Central memory CD8-positive, alpha-beta T cell (primary cell): ENCODE measurements around the gene METTL1.

Experiments
- ATAC-seq: fragments of 150-1000 bp; cut with Tn5 transposase; replicated peaks from 2 replicates; pipeline ENCODE4 v1.10.0; 2022; ENCODE audit warnings: mild to moderate bottlenecking, moderate FRiP score, moderate number of reproducible peaks; ENCODE audit not compliant: poor library complexity, severe bottlenecking; ENCODE audit errors: extremely low read depth
- DNase-seq, 2 donors: peaks; one replicate each; pipeline ENCODE4 v3.0.0; 2021; ENCODE audit warnings: low spot score in 2 of 2
- H3K27ac Mint-ChIP-seq: one replicate; pipeline ENCODE4 v1.8.0; 2022; ENCODE audit warnings: low read depth, mild to moderate bottlenecking, moderate library complexity, mixed read lengths
- H3K27me3 Mint-ChIP-seq: one replicate; pipeline ENCODE4 v1.8.0; 2022; ENCODE audit warnings: mixed read lengths
- H3K36me3 Mint-ChIP-seq: one replicate; pipeline ENCODE4 v1.8.0; 2022; ENCODE audit warnings: mild to moderate bottlenecking, moderate library complexity, mixed read lengths; ENCODE audit not compliant: insufficient read depth
- H3K4me1 Mint-ChIP-seq: one replicate; pipeline ENCODE4 v1.8.0; 2022; ENCODE audit warnings: mixed read lengths
- H3K4me3 Mint-ChIP-seq: one replicate; pipeline ENCODE4 v1.8.0; 2022; ENCODE audit warnings: mild to moderate bottlenecking, moderate library complexity, mixed read lengths
- H3K9me3 Mint-ChIP-seq: one replicate; pipeline ENCODE4 v1.8.0; 2022; ENCODE audit warnings: mixed read lengths

The METTL1 gene

GRCh38 chr12:57762463-57762862, 9.4 kb downstream of the METTL1 start:
- Mint-ChIP-seq H3K27ac (no peak overlapping the region), H3K4me3 (no peak overlapping the region), H3K27me3 (peaks cover 39% of the 10 kb centered on the region), H3K9me3 (no peaks in the 10 kb centered on the region), H3K36me3 (peaks cover 6% of the 10 kb centered on the region), H3K4me1 (peaks cover 39% of the 10 kb centered on the region)
- DNase-seq, result no peak
- no peak for ATAC-seq

- H3K4me3 Mint-ChIP-seq, result no peak overlapping the region
These were observed 10.4 kb downstream of the METTL1 start for GRCh38 chr12:57761391-57761998.

GRCh38 chr12:57760347-57760982, 11.4 kb downstream of the METTL1 start:
- DNase-seq (no peak), ATAC-seq (no peak)
- peaks cover 23% of the 10 kb centered on the region for H3K27me3 Mint-ChIP-seq
- no peaks in the 10 kb centered on the region for H3K9me3 Mint-ChIP-seq
- no peak overlapping the region for H3K27ac Mint-ChIP-seq
- peaks cover 41% of the 10 kb centered on the region for H3K4me1 Mint-ChIP-seq
- no peak overlapping the region for H3K4me3 Mint-ChIP-seq
- H3K36me3 Mint-ChIP-seq, result peaks cover 18% of the 10 kb centered on the region

More at GRCh38 chr12:57761391-57761998, 10.4 kb downstream of the METTL1 start:
- no peak for DNase-seq
- Mint-ChIP-seq H3K27ac (no peak overlapping the region), H3K9me3 (no peaks in the 10 kb centered on the region), H3K27me3 (peaks cover 31% of the 10 kb centered on the region), H3K4me1 (peaks cover 42% of the 10 kb centered on the region), H3K36me3 (peaks cover 13% of the 10 kb centered on the region)
- no peak for ATAC-seq

- peaks cover 16% of the 10 kb centered on the region for H3K36me3 Mint-ChIP-seq
- H3K27me3 Mint-ChIP-seq, result peaks cover 13% of the 10 kb centered on the region
These were observed 12.4 kb downstream of the METTL1 start for GRCh38 chr12:57759360-57759980.

GRCh38 chr12:57758552-57759359, 13.1 kb downstream of the METTL1 start:
- H3K4me1 Mint-ChIP-seq, result peaks cover 41% of the 10 kb centered on the region

More at GRCh38 chr12:57759360-57759980, 12.4 kb downstream of the METTL1 start:
- H3K4me3 Mint-ChIP-seq, result no peak overlapping the region
- no peak overlapping the region for H3K27ac Mint-ChIP-seq
- H3K9me3 Mint-ChIP-seq, result no peaks in the 10 kb centered on the region
- peak; percentile 20 for ATAC-seq
- no peak for DNase-seq
- H3K4me1 Mint-ChIP-seq, result peaks cover 39% of the 10 kb centered on the region

GRCh38 chr12:57757771-57758170, 14.1 kb downstream of the METTL1 start:
- no peak for ATAC-seq
- H3K27ac Mint-ChIP-seq, result no peak overlapping the region

More at GRCh38 chr12:57758552-57759359, 13.1 kb downstream of the METTL1 start:
- peaks cover 16% of the 10 kb centered on the region for H3K36me3 Mint-ChIP-seq
- ATAC-seq (no peak), DNase-seq (no peak)
- no peak overlapping the region for H3K4me3 Mint-ChIP-seq
- no peaks in the 10 kb centered on the region for H3K9me3 Mint-ChIP-seq
- no peak overlapping the region for H3K27ac Mint-ChIP-seq
- H3K27me3 Mint-ChIP-seq, result peaks cover 6% of the 10 kb centered on the region

GRCh38 chr12:57756406-57757341, 15.2 kb downstream of the METTL1 start:
- Mint-ChIP-seq H3K36me3 (peaks cover 22% of the 10 kb centered on the region), H3K4me1 (peaks cover 58% of the 10 kb centered on the region), H3K27ac (peak overlapping the region; percentile 75)

More at GRCh38 chr12:57757771-57758170, 14.1 kb downstream of the METTL1 start:
- Mint-ChIP-seq H3K36me3 (peaks cover 17% of the 10 kb centered on the region), H3K27me3 (no peaks in the 10 kb centered on the region), H3K4me3 (no peak overlapping the region), H3K9me3 (no peaks in the 10 kb centered on the region), H3K4me1 (peaks cover 51% of the 10 kb centered on the region)
- DNase-seq, result no peak

GRCh38 chr12:57755454-57756372, 16.2 kb downstream of the METTL1 start:
- Mint-ChIP-seq H3K36me3 (peaks cover 28% of the 10 kb centered on the region), H3K4me1 (peaks cover 66% of the 10 kb centered on the region), H3K27ac (peak overlapping the region; percentile 75)

More at GRCh38 chr12:57756406-57757341, 15.2 kb downstream of the METTL1 start:
- DNase-seq (peak; percentile 42 to 51), ATAC-seq (no peak)
- no peaks in the 10 kb centered on the region for H3K27me3 Mint-ChIP-seq
- peak overlapping the region; percentile 77 for H3K4me3 Mint-ChIP-seq
- H3K9me3 Mint-ChIP-seq, result no peaks in the 10 kb centered on the region

GRCh38 chr12:57755194-57755453, 16.8 kb downstream of the METTL1 start:
- ATAC-seq (no peak), DNase-seq (no peak)
- Mint-ChIP-seq H3K27ac (no peak overlapping the region), H3K36me3 (peaks cover 28% of the 10 kb centered on the region), H3K27me3 (no peaks in the 10 kb centered on the region), H3K4me1 (peaks cover 66% of the 10 kb centered on the region), H3K4me3 (peak overlapping the region; percentile 77), H3K9me3 (no peaks in the 10 kb centered on the region)

More at GRCh38 chr12:57755454-57756372, 16.2 kb downstream of the METTL1 start:
- Mint-ChIP-seq H3K4me3 (peak overlapping the region; percentile 77), H3K9me3 (no peaks in the 10 kb centered on the region), H3K27me3 (no peaks in the 10 kb centered on the region)
- ATAC-seq (no peak), DNase-seq (no peak)

- ATAC-seq (peak; percentile 17), DNase-seq (peak; percentile 53 to 56)
- Mint-ChIP-seq H3K4me3 (peak within 1 kb of the TSS; percentile 77), H3K27me3 (no peaks in the 10 kb centered on the region), H3K4me1 (peaks cover 62% of the 10 kb centered on the region), H3K36me3 (peaks cover 28% of the 10 kb centered on the region), H3K9me3 (no peaks in the 10 kb centered on the region), H3K27ac (peak within 1 kb of the TSS; percentile 80)
These were observed 17.3 kb downstream of the METTL1 start, which contains the start of gene MARCHF9 for GRCh38 chr12:57754411-57755193. Gene MARCHF9 (plus strand): TSS chr12:57755103. CDS start chr12:57755529, 426 bp downstream.
